SK-N-SH (cell line): ENCODE data around the gene TEKT2. TPM values are rescaled to one million over a fixed set of nuclear protein-coding genes. Genes with fewer than 3 reads are reported as not detected.

Experiments used
- CTCF ChIA-PET: fragments of 300-600, 350-600 bp; formaldehyde crosslinking; extraction: SDS; loops from one replicate; lab custom pipeline; 2021; lab: Yijun Ruan, JAX
- POLR2A ChIA-PET: fragments of 350-600 bp; sonication (Branson Sonifier 250); formaldehyde crosslinking; extraction: SDS; loops from one replicate; lab custom pipeline; 2020; ENCODE audit warnings: antibody characterized with exemption, inconsistent platforms; lab: Yijun Ruan, JAX
- DNase-seq: peaks from one replicate; pipeline ENCODE4 v3.0.0; 2012
- H2AFZ ChIP-seq: fragments of 200-600 bp; sonication (generic); 2 replicates; pipeline ENCODE4 v1.8.1; 2016; ENCODE audit warnings: antibody characterized with exemption, mild to moderate bottlenecking, low read depth
- H3F3A ChIP-seq: fragments of 200-600 bp; sonication (generic); replicated peaks from 2 replicates; pipeline ENCODE3; 2016; ENCODE audit warnings: antibody characterized with exemption, mild to moderate bottlenecking; ENCODE audit not compliant: insufficient read depth
- H3K27ac ChIP-seq, 2 experiments: fragments of 200-500 bp in 1 of 2; fragments of 200-600 bp in 1 of 2; sonication (Bioruptor generic) in 1 of 2; sonication (generic), shearing (Covaris generic) in 1 of 2; 2 replicates each; pipeline versions ENCODE4 v1.5.1 to v1.6.1; 2014 to 2016; ENCODE audit warnings: low read depth in 2 of 2, inconsistent platforms in 1 of 2, low read length in 1 of 2, mild to moderate bottlenecking in 1 of 2, mixed read lengths in 1 of 2
- H3K27me3 ChIP-seq: fragments of 200-600 bp; sonication (generic), shearing (Covaris generic); 2 replicates; pipeline ENCODE4 v1.6.1; 2016; ENCODE audit warnings: mixed run types; ENCODE audit not compliant: insufficient read depth
- H3K36me3 ChIP-seq, 2 experiments: fragments of 200-500 bp in 1 of 2; fragments of 200-600 bp in 1 of 2; sonication (Bioruptor generic) in 1 of 2; sonication (generic) in 1 of 2; replicated peaks in 1 of 2; 2 replicates each; pipeline versions ENCODE3 to v1.5.1; 2014 to 2016; ENCODE audit warnings: low read length in 1 of 2, mild to moderate bottlenecking in 1 of 2; ENCODE audit not compliant: insufficient read depth in 2 of 2, control insufficient read depth in 1 of 2
- H3K4me1 ChIP-seq, 2 experiments: fragments of 200-500 bp in 1 of 2; fragments of 200-600 bp in 1 of 2; sonication (Bioruptor generic) in 1 of 2; sonication (generic), shearing (Covaris generic) in 1 of 2; 2 replicates each; pipeline versions ENCODE4 v1.5.1 to v1.6.1; 2014 to 2016; ENCODE audit warnings: low read depth in 1 of 2, low read length in 1 of 2, mixed run types in 1 of 2; ENCODE audit not compliant: insufficient read depth in 2 of 2, control insufficient read depth in 1 of 2
- H3K4me2 ChIP-seq: fragments of 200-600 bp; sonication (generic), shearing (Covaris generic); 2 replicates; pipeline ENCODE4 v1.6.1; 2017; ENCODE audit warnings: mixed run types
- H3K4me3 ChIP-seq, 2 experiments: fragments of 200-500 bp in 1 of 2; fragments of 200-600 bp in 1 of 2; sonication (Bioruptor generic) in 1 of 2; sonication (generic), shearing (Covaris generic) in 1 of 2; 2 replicates each; pipeline versions ENCODE4 v1.5.1 to v1.8.1; 2014 to 2016; ENCODE audit warnings: low read depth in 2 of 2, inconsistent platforms in 1 of 2, low read length in 1 of 2, mild to moderate bottlenecking in 1 of 2, mixed read lengths in 1 of 2, moderate library complexity in 1 of 2
- H3K79me2 ChIP-seq: fragments of 200-600 bp; sonication (generic); 2 replicates; pipeline ENCODE4 v1.8.1; 2017; ENCODE audit warnings: mild to moderate bottlenecking; ENCODE audit not compliant: insufficient read depth
- H3K9ac ChIP-seq: fragments of 200-600 bp; sonication (generic); 2 replicates; pipeline ENCODE4 v1.6.1; 2017; ENCODE audit warnings: mixed run types
- H3K9me2 ChIP-seq: fragments of 200-600 bp; sonication (generic); 2 replicates; pipeline ENCODE4 v1.6.1; 2017; ENCODE audit warnings: mixed run types
- H3K9me3 ChIP-seq: fragments of 200-600 bp; sonication (generic); 2 replicates; pipeline ENCODE4 v1.6.1; 2017; ENCODE audit warnings: mixed run types, mild to moderate bottlenecking, moderate library complexity
- H4K20me1 ChIP-seq: fragments of 200-600 bp; sonication (generic); 2 replicates; pipeline ENCODE4 v1.6.1; 2017; ENCODE audit warnings: mild to moderate bottlenecking, mixed run types; ENCODE audit not compliant: insufficient read depth
- EZH2phosphoT487 ChIP-seq: fragments of 200-600 bp; sonication (generic); IDR thresholded peaks from 2 replicates; pipeline ENCODE4 v1.6.1; 2017; ENCODE audit warnings: low read depth, mixed run types, mild to moderate bottlenecking, antibody characterized with exemption, moderate library complexity, borderline replicate concordance
- FOXM1 ChIP-seq: IDR thresholded peaks from 2 replicates; pipeline ENCODE4 v1.4.0; 2012; ENCODE audit warnings: low read depth, mild to moderate bottlenecking
- GABPA ChIP-seq: IDR thresholded peaks from 2 replicates; pipeline ENCODE4 v1.4.0; 2012; ENCODE audit warnings: low read depth, mild to moderate bottlenecking
- MAX ChIP-seq: IDR thresholded peaks from 2 replicates; pipeline ENCODE4 v1.4.0; 2012; ENCODE audit warnings: low read depth
- MEF2A ChIP-seq: IDR thresholded peaks from 2 replicates; pipeline ENCODE4 v1.4.0; 2012; ENCODE audit warnings: low read depth, borderline replicate concordance
- NFIC ChIP-seq: IDR thresholded peaks from 2 replicates; pipeline ENCODE4 v1.4.0; 2012; ENCODE audit warnings: borderline replicate concordance
- RCOR1 ChIP-seq: fragments of 150-350 bp; IDR thresholded peaks from 2 replicates; pipeline ENCODE4 v1.6.1; 2017; ENCODE audit warnings: antibody characterized with exemption, low read length
- REST ChIP-seq: IDR thresholded peaks from 2 replicates; pipeline ENCODE4 v1.6.1; 2012; ENCODE audit warnings: mild to moderate bottlenecking, low read depth, low read length, moderate library complexity
- RFX5 ChIP-seq: IDR thresholded peaks from 2 replicates; pipeline ENCODE4 v1.6.1; 2012; ENCODE audit warnings: mild to moderate bottlenecking, improper control_type of control experiment, low read length
- SIN3A ChIP-seq: IDR thresholded peaks from 2 replicates; pipeline ENCODE4 v1.6.1; 2012; ENCODE audit warnings: low read depth, mild to moderate bottlenecking, low read length, moderate library complexity, borderline replicate concordance
- SMC3 ChIP-seq: IDR thresholded peaks from 2 replicates; pipeline ENCODE4 v1.6.1; 2012; ENCODE audit warnings: low read depth, low read length, improper control_type of control experiment
- TCF12 ChIP-seq: IDR thresholded peaks from 2 replicates; pipeline ENCODE4 v1.4.0; 2012
- ZBTB33 ChIP-seq: IDR thresholded peaks from 2 replicates; pipeline ENCODE4 v1.4.0; 2012; ENCODE audit warnings: low read depth, borderline replicate concordance
- WGBS: methylation state at CpG from one replicate; pipeline ENCODE4 v1.1.6; 2017; ENCODE audit warnings: low lambda C conversion rate; 5-methylcytosine and 5-hydroxymethylcytosine counted together
- polyA plus RNA-seq, 3 experiments: library from polyadenylated mRNA; depleted of rRNA; stranded (reverse); fragments of >200 nt; gene quantifications; 2 replicates each; pipeline ENCODE4 v1.2.3, GENCODE V29; 2012
- TF ChIP-seq, protein P1 (sequence below): fragments of 150-350 bp; IDR thresholded peaks from 2 replicates; pipeline ENCODE4 v1.6.1; 2016; ENCODE audit warnings: mild to moderate bottlenecking, low read depth, low read length

The TEKT2 gene
- polyA plus RNA-seq, 1 of the 3 experiments (the other 2 are of a cell fraction) = 1.2 TPM

- Histone ChIP-seq H3K36me3 (no peaks in the 10 kb centered on the region), H3K9me3 (no peaks in the 10 kb centered on the region), H3K27me3 (no peaks in the 10 kb centered on the region), H3K79me2 (peaks cover 9% of the 10 kb centered on the region), H4K20me1 (no peaks in the 10 kb centered on the region), H3K9ac (peak overlapping the region; percentile 65)
- POLR2A ChIA-PET = no interaction called here
- TF ChIP-seq RFX5 (no peak), NFIC (no peak), REST (no peak), EZH2phosphoT487 (no peak), FOXM1 (no peak), MAX (no peak), TCF12 (no peak), SMC3 (no peak)
- TF ChIP-seq, all 33 proteins: peak for 0
- Histone ChIP-seq H3K4me1 (peaks cover 0 to 17% of the 10 kb centered on the region in 2 experiments; a peak in 1 of 4 replicates), H3F3A (peaks cover 6% of the 10 kb centered on the region), H3K4me2 (peak overlapping the region; percentile 73), H3K4me3 (peak overlapping the region; percentile 54 to 57; a peak in 3 of 4 replicates), H3K27ac (peak overlapping the region in 1 of 2 experiments; percentile 58; a peak in 1 of 4 replicates), H3K9me2 (no peaks in the 10 kb centered on the region), H2AFZ (peak overlapping the region; percentile 95; the same call in 1 of the 2 replicates)
- CTCF ChIA-PET = interaction anchor here (0.6 to 2.2 kb wide), 4 partner anchors 15 to 50 kb away, joined by 3 to 12 read pairs (median 3); no protein-coding TSS in a partner anchor
- DNase-seq = no peak
- 80% methylated on average over 15 of the region's 19 CpGs for WGBS
Measured at GRCh38 chr1:36084497-36085115, 712 bp downstream of the TEKT2 start.

DNA sequence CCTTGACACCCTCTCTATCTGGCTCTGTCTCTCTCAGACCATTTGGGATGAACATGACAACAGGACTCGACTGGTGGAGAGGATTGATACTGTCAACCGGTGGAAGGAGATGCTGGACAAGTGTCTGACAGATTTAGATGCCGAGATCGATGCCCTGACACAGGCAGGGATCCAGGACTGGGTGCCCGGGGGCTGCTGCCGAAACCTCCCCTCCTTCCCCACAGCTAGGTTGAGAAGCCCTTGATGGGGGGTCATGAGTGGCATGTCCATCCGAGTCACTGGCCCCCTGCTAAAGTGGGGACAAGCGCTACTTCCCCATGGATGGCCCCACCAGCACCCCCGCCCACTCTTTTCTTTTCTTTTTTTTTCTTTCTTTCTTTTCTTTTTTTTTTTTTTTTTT, 1.2 kb downstream of the TEKT2 start:
- H3K27me3 ChIP-seq = no peaks in the 10 kb centered on the region
- no peak for DNase-seq
- H3K9ac ChIP-seq = no peak overlapping the region
- no peak overlapping the region for H3K4me3 ChIP-seq
- H3K4me2 ChIP-seq = no peak overlapping the region
- POLR2A ChIA-PET = no interaction called here
- H3K4me1 ChIP-seq = peaks cover 2 to 19% of the 10 kb centered on the region in 2 experiments; a peak in 2 of 4 replicates
- peaks cover 14% of the 10 kb centered on the region for H3K79me2 ChIP-seq
- no peak for TF ChIP-seq SIN3A
- TF ChIP-seq SMC3 = no peak
- TF ChIP-seq EZH2phosphoT487 = no peak
- no peak for TF ChIP-seq GABPA
- TF ChIP-seq, protein P1, sequence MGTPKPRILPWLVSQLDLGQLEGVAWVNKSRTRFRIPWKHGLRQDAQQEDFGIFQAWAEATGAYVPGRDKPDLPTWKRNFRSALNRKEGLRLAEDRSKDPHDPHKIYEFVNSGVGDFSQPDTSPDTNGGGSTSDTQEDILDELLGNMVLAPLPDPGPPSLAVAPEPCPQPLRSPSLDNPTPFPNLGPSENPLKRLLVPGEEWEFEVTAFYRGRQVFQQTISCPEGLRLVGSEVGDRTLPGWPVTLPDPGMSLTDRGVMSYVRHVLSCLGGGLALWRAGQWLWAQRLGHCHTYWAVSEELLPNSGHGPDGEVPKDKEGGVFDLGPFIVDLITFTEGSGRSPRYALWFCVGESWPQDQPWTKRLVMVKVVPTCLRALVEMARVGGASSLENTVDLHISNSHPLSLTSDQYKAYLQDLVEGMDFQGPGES = no peak
- no peak for TF ChIP-seq RCOR1
- no peak for TF ChIP-seq ZBTB33
- TF ChIP-seq REST = no peak
- TF ChIP-seq MEF2A = no peak
- no peak for TF ChIP-seq FOXM1
- TF ChIP-seq MAX = no peak
- TF ChIP-seq, all 33 proteins: peak for 0
- 92% methylated on average over 9 of the region's 9 CpGs for WGBS
- CTCF ChIA-PET = interaction anchor here (0.9 kb wide), 1 partner anchor 30 kb away, joined by 3 read pairs; no protein-coding TSS in a partner anchor
- Histone ChIP-seq H3K9me3 (no peaks in the 10 kb centered on the region), H2AFZ (no peak overlapping the region), H3K36me3 (peaks cover 0 to 2% of the 10 kb centered on the region in 2 experiments), H3F3A (peaks cover 7% of the 10 kb centered on the region), H3K9me2 (no peaks in the 10 kb centered on the region), H4K20me1 (no peaks in the 10 kb centered on the region), H3K27ac (no peak overlapping the region; a peak in 1 of 4 replicates)
